K562 (cell line): ENCODE measurements around the gene VPS11. TPM values are rescaled to one million over a fixed set of nuclear protein-coding genes. Genes with fewer than 3 reads are reported as not detected.
A peak's percentile ranks its signal among the peaks of the same experiment; 100 is the strongest.

ENCODE experiments used
- BRF1 ChIP-seq: IDR thresholded peaks from 3 replicates; pipeline ENCODE4 v1.6.1; 2011; ENCODE audit warnings: borderline replicate concordance, mild to moderate bottlenecking; ENCODE audit not compliant: insufficient read length; ENCODE audit errors: extremely low read depth
- MLLT1 ChIP-seq, 2 experiments: fragments of 450-650 bp; IDR thresholded peaks; 2 replicates each; pipeline ENCODE4 v1.6.1; 2016
- MTA2 ChIP-seq: fragments of 450-650 bp; IDR thresholded peaks from 2 replicates; pipeline ENCODE4 v1.6.1; 2016; ENCODE audit warnings: low read depth
- PKNOX1 ChIP-seq: fragments of 450-650 bp; IDR thresholded peaks from 2 replicates; pipeline ENCODE4 v1.6.1; 2016
- POLR3A ChIP-seq: IDR thresholded peaks from 2 replicates; pipeline ENCODE4 v1.6.1; 2011; ENCODE audit warnings: borderline replicate concordance, mild to moderate bottlenecking, moderate library complexity; ENCODE audit not compliant: insufficient read length, insufficient read depth; ENCODE audit errors: extremely low read depth
- RBM14 ChIP-seq: fragments of 200-400 bp; formaldehyde crosslinking; IDR thresholded peaks from 2 replicates; pipeline ENCODE4 v1.6.1; 2018; ENCODE audit warnings: low read depth, mild to moderate bottlenecking, low read length, moderate library complexity, borderline replicate concordance; ENCODE audit not compliant: insufficient read depth
- SRF ChIP-seq, 2 experiments: fragments of 250-450, 450-650 bp in 1 of 2; sonication (Bioruptor Pico) in 1 of 2; sonication (generic) in 1 of 2; formaldehyde crosslinking; IDR thresholded peaks; 2 replicates each; pipeline versions ENCODE4 v1.5.0 to v1.5.1; 2020 to 2022; ENCODE audit warnings: mild to moderate bottlenecking in 1 of 2, missing genetic modification reagents in 1 of 2
- SRSF7 ChIP-seq: fragments of 200-400 bp; formaldehyde crosslinking; optimal IDR thresholded peaks from 2 replicates; pipeline ENCODE3; 2017; ENCODE audit warnings: mild to moderate bottlenecking, low read depth, low read length
- SUPT5H ChIP-seq: fragments of 450-650 bp; IDR thresholded peaks from 2 replicates; pipeline ENCODE4 v1.6.1; 2016
- TAL1 ChIP-seq: fragments of 450-650 bp; IDR thresholded peaks from 2 replicates; pipeline ENCODE4 v1.6.1; 2016; ENCODE audit warnings: mild to moderate bottlenecking
- TARDBP ChIP-seq: fragments of 450-650 bp; IDR thresholded peaks from 2 replicates; pipeline ENCODE4 v1.6.1; 2016
- VEZF1 ChIP-seq: fragments of 200-800 bp; sonication (Bioruptor generic); IDR thresholded peaks from 2 replicates; pipeline ENCODE4 v1.6.1; 2017; ENCODE audit warnings: missing genetic modification characterization, missing compliant biosample characterization
- ZBTB12 ChIP-seq: fragments of 250-450 bp; sonication (Bioruptor Pico); IDR thresholded peaks from 2 replicates; pipeline ENCODE4 v1.4.0; 2020
- ZFP91 ChIP-seq: sonication (generic); formaldehyde crosslinking; IDR thresholded peaks from 2 replicates; pipeline ENCODE4 v1.8.0; 2022; ENCODE audit warnings: mild to moderate bottlenecking, missing genetic modification reagents
- ZNF449 ChIP-seq: fragments of 250-450 bp; sonication (Bioruptor Pico); IDR thresholded peaks from 2 replicates; pipeline ENCODE4 v1.8.0; 2022; ENCODE audit warnings: moderate library complexity, mild to moderate bottlenecking, inconsistent platforms
- ZNF696 ChIP-seq: fragments of 250-450 bp; sonication (Bioruptor Pico); conservative IDR thresholded peaks from 2 replicates; pipeline ENCODE4 v1.4.0; 2020; ENCODE audit warnings: mild to moderate bottlenecking, moderate library complexity
- polyA plus RNA-seq, 8 experiments: library from polyadenylated mRNA; depleted of rRNA in 4 of 8; stranded (reverse) in 5 of 8; unstranded in 3 of 8; fragments of >200 nt; fragmentation: Nextera tagmentation in 2 of 8; fragmentation: Illumina TruSeq in 1 of 8; extraction: Ambion mirVana in 2 of 8; extraction: Trizol in 1 of 8; gene quantifications; 2 replicates each; pipeline versions ENCODE4 v1.2.1 to v1.2.3, GENCODE V29; 2011 to 2014; ENCODE audit warnings: inconsistent platforms in 1 of 8, missing spikeins in 1 of 8
- total RNA-seq, 7 experiments: library from RNA; depleted of rRNA in 6 of 7; stranded (reverse); fragments of >200 nt in 6 of 7; fragmentation: Illumina TruSeq in 2 of 7; extraction: Trizol in 2 of 7; gene quantifications; 2 replicates each; pipeline versions ENCODE4 v1.2.1 to v1.2.3, GENCODE V29; 2011 to 2021; ENCODE audit warnings: low replicate concordance in 1 of 7

VPS11 gene
- total and polyA plus RNA-seq, 9 of the 15 experiments (the other 6 are each of a cell fraction or from before 2014, with no cell fraction given): 14.1 to 35.5 (median 27.5) TPM

GRCh38 chr11:119084663-119085436, 17.2 kb downstream of the VPS11 start, which contains the start of gene HMBS (continued):
- peak; percentile 85 for TF ChIP-seq ZBTB12 (CRISPR knock-in tag)
- peak; percentile 92 for TF ChIP-seq SUPT5H
- no peak for TF ChIP-seq ZNF696 (CRISPR knock-in tag)
- TF ChIP-seq TARDBP: no peak
- TF ChIP-seq ZNF449 (CRISPR knock-in tag): 0 out of 2 replicates have a peak, but pooled peaks have one; percentile 50
- no peak for TF ChIP-seq TAL1
- TF ChIP-seq SRSF7: no peak
- TF ChIP-seq MLLT1 (IDR thresholded peaks at IDR 0.05): 0 out of 4 replicates have a peak, but pooled peaks of 1 of the 2 experiments have one; percentile 27
- TF ChIP-seq SRF (CRISPR knock-in tag; IDR thresholded peaks at IDR 0.05): peak in 1 of 2 experiments; percentile 39; a peak in 1 of 4 replicates
- TF ChIP-seq PKNOX1: peak; percentile 86
- TF ChIP-seq VEZF1: peak; percentile 81
- TF ChIP-seq MTA2: no peak
- no peak for TF ChIP-seq POLR3A
- TF ChIP-seq RBM14: no peak
- TF ChIP-seq ZFP91 (CRISPR knock-in tag): peak; percentile 90
- TF ChIP-seq BRF1: no peak
